Coronary artery (tissue), 2 donors: ENCODE measurements around the gene SYNPO2L.

Source experiments
- DNase-seq: peaks from one replicate; pipeline ENCODE4 v3.0.0-alpha.2; 2017; ENCODE audit warnings: low spot score
- H3K27ac ChIP-seq, 2 donors: fragments of 200-600 bp; sonication (generic); one replicate each; pipeline ENCODE4 v1.5.1; 2016 to 2019
- H3K4me3 ChIP-seq: fragments of 200-600 bp; sonication (generic); 2 replicates; pipeline ENCODE4 v1.5.1; 2016; ENCODE audit warnings: mild to moderate bottlenecking, moderate library complexity
- TF ChIP-seq, protein P1 (sequence below): fragments of 200-600 bp; sonication (generic); IDR thresholded peaks from one replicate; pipeline ENCODE4 v1.5.1; 2019; ENCODE audit warnings: antibody characterized with exemption

SYNPO2L gene

DNA sequence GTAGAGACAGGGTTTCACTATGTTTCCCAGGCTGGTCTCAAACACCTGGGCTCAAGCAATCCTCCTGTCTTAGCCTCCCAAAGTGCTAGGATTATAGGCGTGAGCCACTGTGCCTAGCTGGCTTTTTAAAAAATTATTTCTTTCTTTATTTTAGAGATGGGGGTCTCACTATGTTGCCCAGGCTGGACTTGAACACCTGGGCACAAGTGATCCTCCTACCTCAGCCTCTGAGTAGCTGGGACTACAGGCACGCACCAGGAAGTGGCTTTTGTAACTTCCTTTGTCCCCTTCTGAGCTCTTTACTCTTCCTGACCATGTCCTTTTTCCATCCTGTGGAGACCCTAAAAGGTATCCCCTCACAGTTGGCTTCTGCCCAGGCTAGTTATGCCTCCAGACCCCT is 12.5 kb downstream of the SYNPO2L start:
- H3K4me3 ChIP-seq: no peak overlapping the region
- peak overlapping the region; percentile 60 to 70 for H3K27ac ChIP-seq
- TF ChIP-seq, protein P1, sequence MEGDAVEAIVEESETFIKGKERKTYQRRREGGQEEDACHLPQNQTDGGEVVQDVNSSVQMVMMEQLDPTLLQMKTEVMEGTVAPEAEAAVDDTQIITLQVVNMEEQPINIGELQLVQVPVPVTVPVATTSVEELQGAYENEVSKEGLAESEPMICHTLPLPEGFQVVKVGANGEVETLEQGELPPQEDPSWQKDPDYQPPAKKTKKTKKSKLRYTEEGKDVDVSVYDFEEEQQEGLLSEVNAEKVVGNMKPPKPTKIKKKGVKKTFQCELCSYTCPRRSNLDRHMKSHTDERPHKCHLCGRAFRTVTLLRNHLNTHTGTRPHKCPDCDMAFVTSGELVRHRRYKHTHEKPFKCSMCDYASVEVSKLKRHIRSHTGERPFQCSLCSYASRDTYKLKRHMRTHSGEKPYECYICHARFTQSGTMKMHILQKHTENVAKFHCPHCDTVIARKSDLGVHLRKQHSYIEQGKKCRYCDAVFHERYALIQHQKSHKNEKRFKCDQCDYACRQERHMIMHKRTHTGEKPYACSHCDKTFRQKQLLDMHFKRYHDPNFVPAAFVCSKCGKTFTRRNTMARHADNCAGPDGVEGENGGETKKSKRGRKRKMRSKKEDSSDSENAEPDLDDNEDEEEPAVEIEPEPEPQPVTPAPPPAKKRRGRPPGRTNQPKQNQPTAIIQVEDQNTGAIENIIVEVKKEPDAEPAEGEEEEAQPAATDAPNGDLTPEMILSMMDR: no peak
- no peak for DNase-seq

DNA sequence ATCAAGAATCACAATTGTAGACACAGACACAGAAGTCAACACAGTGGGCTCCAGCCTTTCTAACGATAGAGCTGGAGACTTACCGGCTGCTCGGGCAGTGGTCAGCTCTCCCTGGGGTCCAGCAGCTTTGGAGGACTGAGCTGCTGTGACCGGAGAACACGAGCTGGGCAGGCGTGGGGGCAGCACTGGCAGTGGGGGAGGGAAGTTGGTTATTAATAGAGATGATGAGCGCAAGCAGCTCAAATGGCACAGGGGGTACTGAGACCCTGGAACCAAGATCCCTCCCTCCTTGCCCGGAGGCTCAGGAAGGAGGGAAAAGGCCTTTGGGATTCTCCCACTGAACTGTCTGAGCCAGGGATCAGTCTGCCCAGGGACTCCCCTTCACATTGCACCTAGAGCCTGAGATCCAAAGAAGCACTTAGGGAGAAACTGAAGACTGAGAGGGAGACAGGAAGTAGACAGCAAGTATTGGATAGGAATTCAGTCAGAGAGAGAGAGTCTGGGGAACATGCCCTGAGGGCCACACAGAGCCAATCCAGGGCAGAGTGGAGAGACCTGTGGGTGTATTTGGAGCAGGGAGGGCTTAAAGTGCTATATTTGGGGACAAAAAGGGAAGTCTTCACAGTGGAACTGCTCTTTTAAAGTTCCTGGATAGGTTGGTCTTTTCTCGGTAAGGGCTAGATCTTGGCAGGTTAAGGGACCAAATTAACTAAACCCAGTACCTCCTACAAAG is 14.3 kb downstream of the SYNPO2L start, which contains the start of gene MYOZ1:
Gene MYOZ1 (minus strand): TSS at position 147 of the 733 bp plus-strand sequence. CDS start 1,457 bp downstream, outside the sequence.
- TF ChIP-seq, protein P1: no peak
- Histone ChIP-seq H3K4me3 (peak within 1 kb of the TSS; percentile 60), H3K27ac (peak within 1 kb of the TSS; percentile 88)
- DNase-seq: no peak

DNA sequence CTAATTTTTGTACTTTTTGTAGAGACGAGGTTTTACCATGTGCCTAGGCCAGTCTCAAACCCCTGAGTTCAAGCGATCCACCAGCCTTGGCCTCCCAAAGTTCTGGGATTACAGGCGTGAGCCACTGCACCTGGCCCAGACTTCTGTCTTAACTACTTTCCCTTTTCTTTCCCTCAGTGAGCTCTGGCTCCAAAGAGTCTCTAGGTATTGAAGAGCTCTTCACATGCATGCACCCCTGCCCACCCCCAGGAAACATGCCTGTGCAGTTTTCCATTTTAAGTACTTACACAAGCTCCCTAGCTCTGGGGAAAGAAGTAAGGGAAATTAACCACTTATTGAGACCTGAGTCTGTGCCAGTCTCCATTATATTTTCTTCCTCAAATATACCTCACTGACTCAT is 16.5 kb downstream of the SYNPO2L start:
- Histone ChIP-seq H3K27ac (no peak overlapping the region), H3K4me3 (no peak overlapping the region)
- DNase-seq: no peak
- TF ChIP-seq, protein P1: no peak

DNA sequence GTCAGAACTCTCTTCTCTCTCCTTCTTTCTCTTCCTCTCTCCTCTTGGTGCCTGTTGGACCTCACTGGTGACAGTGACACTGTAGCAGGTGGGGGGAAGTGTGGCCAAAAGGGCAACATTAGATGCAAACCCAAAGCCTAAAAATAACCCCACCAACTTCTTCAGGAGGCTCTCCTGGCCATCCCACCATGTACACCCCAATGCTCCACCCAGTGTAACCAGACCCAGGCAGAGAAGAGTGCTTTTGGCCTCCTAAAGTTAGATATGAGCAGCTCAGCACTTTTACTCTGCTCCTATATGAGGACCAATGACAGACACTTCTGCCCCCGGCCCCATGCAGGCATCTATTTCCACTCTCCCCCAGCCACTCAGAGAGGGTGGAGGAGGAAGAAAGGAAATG is 20.0 kb downstream of the SYNPO2L start:
- TF ChIP-seq, protein P1: no peak
- DNase-seq: no peak
- Histone ChIP-seq H3K27ac (no peak overlapping the region), H3K4me3 (no peak overlapping the region)

DNA sequence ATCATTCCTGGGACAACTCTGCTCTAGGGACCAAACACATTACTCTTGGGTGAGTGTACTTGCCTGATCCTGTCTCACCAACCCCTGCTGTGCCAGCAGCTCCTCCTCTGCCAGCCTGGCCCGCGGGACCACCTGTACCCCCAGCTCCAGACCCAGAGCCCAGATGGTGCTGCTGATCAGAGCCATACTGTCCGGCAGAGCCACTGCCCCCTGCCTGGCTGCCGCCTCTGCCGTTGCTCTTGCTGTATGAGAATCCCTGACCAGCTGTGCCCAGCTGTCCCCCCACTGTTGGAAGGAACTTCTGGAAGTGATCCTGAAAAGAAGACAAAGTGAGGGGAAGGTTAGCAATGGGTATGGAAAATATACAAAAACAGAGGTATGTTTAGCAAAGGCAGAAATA is 21.4 kb downstream of the SYNPO2L start:
- TF ChIP-seq, protein P1: no peak
- Histone ChIP-seq H3K4me3 (no peak overlapping the region), H3K27ac (no peak overlapping the region)
- no peak for DNase-seq

DNA sequence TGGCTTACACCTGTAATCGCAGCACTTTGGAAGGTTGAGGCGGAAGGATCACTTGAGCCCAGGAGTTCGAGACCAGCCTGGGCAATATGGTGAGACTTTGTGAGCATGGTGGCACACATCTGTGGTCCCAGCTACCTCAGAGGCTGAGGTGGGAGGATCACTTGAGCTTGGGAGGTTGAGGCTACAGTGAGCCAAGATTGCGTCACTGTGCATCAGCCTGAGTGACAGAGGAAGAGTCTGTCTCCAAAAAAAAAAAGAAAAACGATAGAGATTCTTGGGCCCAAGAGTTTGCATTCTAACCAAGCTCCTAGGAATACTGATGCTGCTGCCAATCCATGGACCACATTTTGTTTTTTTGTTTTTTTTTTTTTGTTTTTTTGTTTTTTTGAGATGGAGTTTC is 26.7 kb downstream of the SYNPO2L start:
- DNase-seq: no peak
- Histone ChIP-seq H3K4me3 (no peak overlapping the region), H3K27ac (no peak overlapping the region)
- TF ChIP-seq, protein P1: no peak

DNA sequence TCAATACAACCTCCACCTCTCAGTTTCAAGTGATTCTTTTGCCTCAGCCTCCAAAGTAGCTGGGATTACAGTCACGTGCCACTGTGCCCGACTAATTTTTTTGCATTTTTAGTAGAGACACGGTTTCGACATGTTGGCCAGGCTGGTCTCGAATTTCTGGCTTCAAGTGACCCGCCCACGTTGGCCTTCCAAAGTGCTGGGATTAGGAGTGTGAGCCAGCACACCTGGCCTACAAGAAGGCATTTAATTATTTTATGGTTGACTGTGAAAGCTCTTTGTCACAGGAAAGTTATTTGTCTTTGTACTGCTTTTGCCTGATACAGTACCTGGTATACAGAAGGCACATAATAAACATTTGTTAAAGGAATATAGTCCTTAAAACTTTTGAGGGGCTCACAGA is 27.4 kb downstream of the SYNPO2L start:
- no peak overlapping the region for H3K27ac ChIP-seq
- DNase-seq: no peak
- H3K4me3 ChIP-seq: no peak overlapping the region
- TF ChIP-seq, protein P1: no peak
